OCI-LY1 (cell line): ENCODE measurements around the gene LRR1.
A peak's percentile ranks its signal among the peaks of the same experiment; 100 is the strongest.

Source experiments
- H2AFZ ChIP-seq: fragments of 200-600 bp; sonication (generic), shearing (Covaris generic); 2 replicates; pipeline ENCODE4 v1.6.0; 2014; ENCODE audit warnings: antibody characterized with exemption, mild to moderate bottlenecking, low read length
- H3F3A ChIP-seq: fragments of 200-600 bp; sonication (generic), shearing (Covaris generic); 2 replicates; pipeline ENCODE4 v1.6.0; 2014; ENCODE audit warnings: mild to moderate bottlenecking, antibody characterized with exemption, low read length, moderate library complexity; ENCODE audit not compliant: insufficient read depth
- H3K27ac ChIP-seq: fragments of 200-600 bp; sonication (generic); 2 replicates; pipeline ENCODE4 v1.5.1; 2014; ENCODE audit warnings: low read length, mixed run types, mild to moderate bottlenecking, low read depth; ENCODE audit not compliant: poor library complexity, severe bottlenecking
- H3K27me3 ChIP-seq: fragments of 200-600 bp; sonication (generic); 2 replicates; pipeline ENCODE4 v1.6.0; 2014; ENCODE audit warnings: antibody characterized with exemption, mild to moderate bottlenecking, low read length, moderate library complexity; ENCODE audit not compliant: insufficient read depth
- H3K36me3 ChIP-seq: fragments of 200-600 bp; sonication (generic); 2 replicates; pipeline ENCODE4 v1.6.1; 2014; ENCODE audit warnings: mild to moderate bottlenecking, antibody characterized with exemption, low read length, moderate library complexity, mixed read lengths; ENCODE audit not compliant: insufficient read depth
- H3K4me1 ChIP-seq: fragments of 200-600 bp; sonication (generic); 2 replicates; pipeline ENCODE4 v1.5.1; 2014; ENCODE audit warnings: mild to moderate bottlenecking, low read length, moderate library complexity; ENCODE audit not compliant: insufficient read depth, severe bottlenecking
- H3K4me2 ChIP-seq: fragments of 200-600 bp; sonication (generic), shearing (Covaris generic); 2 replicates; pipeline ENCODE4 v1.6.1; 2014; ENCODE audit warnings: low read length
- H3K4me3 ChIP-seq: fragments of 200-600 bp; sonication (generic); 2 replicates; pipeline ENCODE4 v1.5.1; 2014; ENCODE audit warnings: low read length, low read depth, mild to moderate bottlenecking, mixed read lengths; ENCODE audit not compliant: poor library complexity, severe bottlenecking
- H3K79me2 ChIP-seq: fragments of 200-600 bp; shearing (Covaris generic); 2 replicates; pipeline ENCODE4 v1.6.1; 2016; ENCODE audit warnings: mixed run types, low read length, mixed read lengths; ENCODE audit not compliant: insufficient read depth
- H3K9ac ChIP-seq: fragments of 200-600 bp; sonication (generic), shearing (Covaris generic); 2 replicates; pipeline ENCODE4 v1.6.1; 2014; ENCODE audit warnings: mild to moderate bottlenecking, low read length, mixed read lengths
- H3K9me2 ChIP-seq: fragments of 200-600 bp; sonication (generic), shearing (Covaris generic); 2 replicates; pipeline ENCODE4 v1.6.1; 2014; ENCODE audit warnings: low read depth, mild to moderate bottlenecking, low read length, mixed read lengths
- H3K9me3 ChIP-seq: fragments of 200-600 bp; shearing (Covaris generic); 2 replicates; pipeline ENCODE4 v1.6.1; 2014; ENCODE audit warnings: low read length, mixed read lengths
- H4K20me1 ChIP-seq: fragments of 200-600 bp; sonication (generic), shearing (Covaris generic); 2 replicates; pipeline ENCODE4 v1.6.0; 2016; ENCODE audit warnings: mild to moderate bottlenecking, low read length; ENCODE audit not compliant: insufficient read depth
- CTCF ChIP-seq: fragments of 200-600 bp; sonication (generic), shearing (Covaris generic); IDR thresholded peaks from 2 replicates; pipeline ENCODE4 v1.5.1; 2017; ENCODE audit warnings: mild to moderate bottlenecking, antibody characterized with exemption, low read length, moderate library complexity, mixed read lengths
- EZH2 ChIP-seq: fragments of 200-600 bp; sonication (generic), shearing (Covaris generic); IDR thresholded peaks from 2 replicates; pipeline ENCODE4 v1.8.0; 2017; ENCODE audit warnings: borderline replicate concordance, mixed run types, mild to moderate bottlenecking, antibody characterized with exemption, low read length, moderate library complexity, mixed read lengths

LRR1 gene

GRCh38 chr14:49634547-49635334, 36.0 kb downstream of the LRR1 start, which contains the start of gene DNAAF2:
Gene DNAAF2, minus strand, starts transcription at chr14:49635244. Its CDS starts 95 bp downstream, at chr14:49635149.
- no peaks in the 10 kb centered on the region for H3K9me3 ChIP-seq
- H2AFZ ChIP-seq: no peak within 1 kb of the TSS
- H3K9me2 ChIP-seq: no peaks in the 10 kb centered on the region
- H3K27ac ChIP-seq: peak within 1 kb of the TSS; percentile 84
- no peaks in the 10 kb centered on the region for H3F3A ChIP-seq
- peak within 1 kb of the TSS; percentile 88 for H3K4me3 ChIP-seq
- no peaks in the 10 kb centered on the region for H4K20me1 ChIP-seq
- peaks cover 32% of the 10 kb centered on the region for H3K79me2 ChIP-seq
- H3K27me3 ChIP-seq: no peaks in the 10 kb centered on the region
- H3K4me1 ChIP-seq: peaks cover 26% of the 10 kb centered on the region
- H3K4me2 ChIP-seq: peak within 1 kb of the TSS; percentile 89
- no peak for TF ChIP-seq EZH2
- TF ChIP-seq CTCF: no peak
- H3K36me3 ChIP-seq: peaks cover 33% of the 10 kb centered on the region
- peak within 1 kb of the TSS; percentile 87 for H3K9ac ChIP-seq

- no peaks in the 10 kb centered on the region for H3F3A ChIP-seq
- peaks cover 23% of the 10 kb centered on the region for H3K79me2 ChIP-seq
- H3K27me3 ChIP-seq: no peaks in the 10 kb centered on the region
- peaks cover 33% of the 10 kb centered on the region for H3K4me1 ChIP-seq
- no peak for TF ChIP-seq CTCF
- no peak for TF ChIP-seq EZH2
- H3K4me3 ChIP-seq: no peak overlapping the region
- no peaks in the 10 kb centered on the region for H4K20me1 ChIP-seq
- H3K9me2 ChIP-seq: no peaks in the 10 kb centered on the region
- H3K9ac ChIP-seq: no peak overlapping the region
- H3K36me3 ChIP-seq: peaks cover 34% of the 10 kb centered on the region; the same call in 1 of the 2 replicates
- no peak overlapping the region for H2AFZ ChIP-seq
- no peak overlapping the region for H3K27ac ChIP-seq
- H3K4me2 ChIP-seq: peak overlapping the region; percentile 89; the same call in 1 of the 2 replicates
- H3K9me3 ChIP-seq: no peaks in the 10 kb centered on the region
Observed at GRCh38 chr14:49636866-49637265, 38.1 kb downstream of the LRR1 start.

GRCh38 chr14:49637534-49638078, 38.9 kb downstream of the LRR1 start:
- TF ChIP-seq CTCF (no peak), EZH2 (no peak)
- Histone ChIP-seq H3K4me2 (no peak overlapping the region), H2AFZ (no peak overlapping the region), H3K9ac (no peak overlapping the region), H3K27ac (no peak overlapping the region), H3K27me3 (no peaks in the 10 kb centered on the region), H3K9me3 (no peaks in the 10 kb centered on the region), H3K79me2 (peaks cover 17% of the 10 kb centered on the region), H3F3A (no peaks in the 10 kb centered on the region), H3K4me3 (no peak overlapping the region), H4K20me1 (no peaks in the 10 kb centered on the region), H3K9me2 (no peaks in the 10 kb centered on the region), H3K4me1 (peaks cover 32% of the 10 kb centered on the region), H3K36me3 (peaks cover 34% of the 10 kb centered on the region; the same call in 1 of the 2 replicates)
